ENCODE data around the gene SERPINB7.

SERPINB7 gene

DNA sequence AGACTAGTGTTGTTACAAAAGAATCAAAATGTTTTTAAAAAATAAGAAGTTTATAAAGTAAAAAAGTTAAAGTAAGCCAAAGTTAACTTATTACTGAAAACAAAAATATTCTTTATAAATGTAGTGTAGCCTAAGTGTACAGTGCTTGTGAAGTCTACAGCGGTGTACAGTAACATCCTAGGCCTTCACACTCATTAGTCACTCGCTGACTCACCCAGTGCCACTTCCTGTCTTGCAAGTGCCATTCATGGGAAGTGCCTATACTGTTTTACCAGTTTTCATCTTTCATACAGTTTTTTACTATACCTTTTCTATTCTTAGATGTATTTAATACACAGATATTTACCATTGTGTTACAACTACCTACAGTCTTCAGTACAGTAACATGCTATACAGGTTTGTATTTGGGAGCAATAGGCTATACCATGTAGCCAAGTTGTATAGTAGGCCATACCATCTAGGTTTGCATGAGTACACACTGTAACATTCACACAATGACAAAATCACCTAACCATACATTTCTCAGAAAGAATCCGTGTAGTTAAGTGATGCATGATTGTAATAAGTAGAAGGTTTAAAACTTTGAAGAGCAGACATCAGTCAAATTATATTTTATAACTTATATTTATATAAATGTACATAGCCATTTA, 13.4 kb downstream of the SERPINB7 start:
- peak; percentile 52 for DNase-seq (ENCODE audit: low spot score)

DNA sequence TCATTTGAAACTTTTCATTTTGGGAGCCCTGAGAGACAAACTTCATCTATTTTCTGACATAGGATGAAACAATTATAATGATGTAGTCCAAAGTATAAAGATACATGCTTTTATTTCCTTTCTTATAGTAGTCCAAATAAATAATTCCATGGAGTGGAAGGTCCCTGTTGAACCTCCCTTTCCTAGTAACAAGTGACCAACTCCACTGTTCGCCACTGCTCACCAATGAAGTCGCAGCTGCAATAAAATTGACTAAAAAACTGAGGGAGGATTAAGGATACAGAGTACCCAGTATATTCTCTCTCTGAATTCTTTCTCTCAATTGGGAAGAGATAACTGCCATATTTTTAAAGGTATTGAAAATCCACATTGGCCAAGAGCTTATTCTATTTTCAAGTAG, 14.1 kb downstream of the SERPINB7 start:
- DNase-seq (ENCODE audit: low spot score) = no peak

DNA sequence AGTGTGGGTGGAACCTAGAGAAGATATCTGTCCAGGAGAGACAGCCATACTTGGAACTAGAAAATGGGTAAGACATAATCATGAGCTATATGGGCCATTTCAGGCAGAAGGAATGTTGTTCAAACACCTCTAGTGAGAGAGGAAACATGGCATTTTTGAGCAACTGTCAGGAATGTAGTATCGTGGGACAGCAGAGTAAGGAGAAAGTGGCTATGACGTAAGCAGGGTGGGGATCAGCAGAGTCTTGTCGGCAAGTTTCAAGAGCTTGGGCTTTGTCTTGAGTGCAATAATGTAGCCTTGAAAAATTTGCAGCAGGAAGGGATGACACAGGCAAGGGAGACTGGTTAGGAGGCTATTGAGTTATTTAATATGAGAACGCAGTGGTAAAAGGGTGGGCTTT, 20.4 kb downstream of the SERPINB7 start:
- no peak for DNase-seq (ENCODE audit: low spot score)

DNA sequence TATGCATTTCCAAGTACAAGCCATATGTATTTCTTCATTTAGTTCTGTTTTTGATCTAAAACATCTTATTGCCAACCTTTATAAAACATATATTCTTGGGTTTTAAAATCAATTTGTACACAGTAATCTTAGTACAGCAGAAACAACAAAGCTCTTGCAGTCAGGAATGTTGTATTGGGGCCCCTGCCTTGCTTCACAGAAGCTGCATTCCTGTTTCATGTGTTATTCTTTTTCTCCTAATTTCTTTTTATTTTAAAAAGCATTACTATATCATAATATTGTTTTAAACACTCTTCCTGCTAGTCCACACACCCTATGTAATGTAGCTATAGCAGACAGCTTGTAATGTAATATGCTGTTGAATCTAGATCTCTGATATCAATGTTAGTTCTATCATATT, 24.0 kb downstream of the SERPINB7 start:
- no peak for DNase-seq (ENCODE audit: low spot score)

DNA sequence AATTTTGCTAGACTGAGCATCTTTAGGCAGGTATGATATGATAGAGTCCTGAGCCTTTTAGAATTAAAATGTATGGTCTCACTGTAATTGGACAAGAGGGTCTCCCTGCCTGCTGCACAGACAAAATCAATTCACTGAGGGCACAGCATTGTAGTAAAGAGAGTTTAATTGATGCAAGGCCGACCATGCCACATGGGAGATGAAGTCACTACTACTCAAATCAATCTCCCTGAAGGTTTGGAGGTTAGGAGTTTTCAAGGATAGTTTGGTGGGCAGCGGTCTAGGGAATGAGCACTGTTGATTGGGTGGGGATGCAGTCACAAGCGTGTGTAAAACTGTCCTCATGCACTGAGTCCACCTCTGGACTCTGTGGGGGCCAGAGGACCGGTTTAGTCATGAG, 26.1 kb downstream of the SERPINB7 start:
- DNase-seq (ENCODE audit: low spot score) = no peak

DNA sequence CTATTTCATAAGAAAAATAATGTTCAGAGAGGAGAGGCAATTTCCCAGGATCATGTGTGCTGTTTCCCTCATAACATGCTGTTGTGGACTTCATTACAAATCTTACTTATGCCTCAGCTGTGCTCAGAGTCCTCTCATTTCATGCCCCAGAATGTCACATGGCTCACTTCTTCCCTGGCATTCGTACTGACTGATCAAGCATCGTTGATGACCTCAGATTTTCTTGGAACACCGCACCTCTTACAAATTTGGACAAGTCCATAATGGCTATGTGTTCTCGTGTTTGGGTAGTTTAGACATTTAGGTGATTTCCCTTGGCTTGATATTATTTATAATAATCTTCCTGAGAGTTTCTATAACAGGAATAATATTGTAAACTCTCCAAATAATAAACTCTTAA, 32.9 kb downstream of the SERPINB7 start:
- no peak for DNase-seq (ENCODE audit: low spot score)

DNA sequence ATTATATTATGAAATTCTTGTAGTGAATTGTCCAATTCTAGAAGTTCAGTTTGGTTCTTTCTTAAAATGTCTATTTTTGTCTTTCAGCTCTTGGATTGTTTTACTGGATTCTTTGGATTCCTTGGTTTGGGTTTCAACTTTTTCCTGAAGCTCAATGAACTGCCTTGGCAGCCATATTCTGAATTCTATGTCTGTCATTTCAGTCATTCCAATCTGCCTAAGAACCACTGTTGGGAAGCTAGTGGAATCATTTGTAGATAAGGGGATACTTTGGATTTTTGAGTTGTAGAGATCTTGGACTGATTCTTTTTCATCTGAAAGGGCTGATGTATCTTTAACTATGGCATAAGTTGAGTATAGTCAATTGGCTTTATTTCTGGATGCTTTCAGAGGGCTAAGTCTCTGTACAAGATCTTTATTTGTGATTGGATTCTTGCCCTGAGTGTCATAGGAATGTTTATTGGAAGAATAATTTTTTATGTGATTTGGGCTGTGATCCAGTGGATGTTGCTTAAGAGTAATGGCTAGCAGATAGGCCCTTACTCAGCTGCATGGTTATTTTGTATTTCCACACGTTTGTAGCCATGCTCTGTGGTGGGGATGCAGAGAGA, 42.3 kb downstream of the SERPINB7 start:
- DNase-seq (ENCODE audit: low spot score) = no peak

DNA sequence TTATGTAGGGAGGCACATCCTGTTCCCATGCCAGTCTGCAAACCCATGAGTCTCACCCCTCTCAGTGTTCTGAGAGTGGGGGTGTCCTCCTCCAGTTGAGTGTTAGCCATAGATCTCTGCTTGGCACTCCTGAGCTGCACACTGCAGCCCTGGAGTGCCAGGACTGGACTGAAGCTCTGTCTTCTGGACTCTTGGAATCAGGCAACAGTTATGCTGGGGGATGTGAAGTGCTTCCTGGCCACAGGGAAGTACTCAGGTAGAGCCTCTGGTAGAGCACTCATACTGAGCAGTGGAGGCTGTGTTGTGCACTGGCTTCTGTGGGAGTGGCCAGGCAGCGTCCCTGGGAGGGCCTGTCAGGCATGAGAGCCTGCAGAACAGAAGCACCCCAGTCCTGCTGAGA, 43.0 kb downstream of the SERPINB7 start:
- no peak for DNase-seq (ENCODE audit: low spot score)

DNA sequence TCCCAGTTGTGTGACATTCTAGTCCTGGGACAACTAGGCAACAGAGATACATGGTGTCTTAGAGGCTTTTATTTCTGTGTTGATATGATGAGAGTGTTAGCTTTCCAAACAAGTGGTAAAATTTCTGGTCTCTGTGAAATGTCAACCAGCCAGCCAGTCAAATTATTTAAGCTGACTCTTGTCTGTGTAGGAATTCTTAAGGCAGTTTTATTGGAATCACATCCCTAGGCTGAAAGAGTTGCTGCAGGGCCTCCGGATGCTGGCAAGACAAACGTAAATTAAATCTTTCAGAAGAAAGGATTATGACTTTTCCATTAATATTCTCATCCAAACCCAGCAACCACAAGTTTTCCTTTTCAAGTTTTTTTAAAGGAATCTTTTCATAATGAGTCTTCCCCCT, 44.6 kb downstream of the SERPINB7 start:
- no peak for DNase-seq (ENCODE audit: low spot score)

DNA sequence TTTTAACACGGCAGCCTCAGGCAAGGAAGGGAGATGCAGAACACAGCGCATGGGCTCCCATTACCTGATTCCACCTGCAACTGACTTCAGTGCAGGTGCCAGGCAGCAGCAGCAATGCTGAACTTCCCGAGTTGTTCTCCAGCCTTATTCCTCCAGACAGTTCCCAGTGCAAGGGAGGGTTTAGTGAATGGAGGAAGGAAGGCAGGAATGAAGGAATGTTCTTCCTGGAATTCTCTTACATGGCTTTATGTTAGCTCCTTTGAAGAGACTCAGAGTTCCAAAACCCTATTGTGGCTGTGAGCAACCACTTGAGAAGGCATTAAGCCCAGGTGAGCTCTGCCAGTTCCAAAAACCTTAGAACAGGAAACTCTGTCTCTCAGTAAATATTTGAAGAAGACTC, 45.5 kb downstream of the SERPINB7 start:
- DNase-seq (ENCODE audit: low spot score) = no peak

DNA sequence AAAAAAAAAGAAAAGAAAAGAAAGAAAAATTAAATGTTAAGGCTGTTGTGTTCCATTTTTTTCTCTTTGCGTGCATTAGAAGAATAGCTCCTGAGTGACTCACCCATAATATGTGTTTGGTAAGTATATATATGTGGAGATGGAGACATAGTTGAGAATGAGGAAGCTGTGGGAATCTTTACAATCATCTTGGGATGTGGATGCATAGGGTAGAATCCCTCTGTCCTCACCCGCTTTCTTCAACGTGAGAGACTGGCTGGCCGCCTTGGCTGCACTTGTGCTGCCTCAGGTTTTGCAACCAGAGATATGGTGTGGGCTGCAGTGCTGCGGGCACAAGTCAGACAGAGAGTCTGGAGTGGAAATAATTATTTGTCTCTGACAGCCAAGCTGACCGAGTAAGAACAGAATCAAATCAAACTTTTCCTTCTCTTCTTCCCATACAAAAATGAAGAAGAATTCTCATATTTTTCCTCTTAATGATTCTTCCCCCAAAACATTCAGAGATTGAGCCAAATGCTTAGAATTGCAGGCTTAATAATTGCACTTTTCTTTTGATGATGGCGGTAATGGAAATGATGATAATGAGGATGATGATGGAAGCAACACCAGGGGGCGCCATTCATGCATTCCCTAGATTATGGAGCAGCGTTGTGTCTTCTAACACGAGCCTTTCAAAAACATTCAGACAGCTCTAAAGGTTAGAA, 48.5 kb downstream of the SERPINB7 start:
- peak; percentile 8 for DNase-seq (ENCODE audit: low spot score)

DNA sequence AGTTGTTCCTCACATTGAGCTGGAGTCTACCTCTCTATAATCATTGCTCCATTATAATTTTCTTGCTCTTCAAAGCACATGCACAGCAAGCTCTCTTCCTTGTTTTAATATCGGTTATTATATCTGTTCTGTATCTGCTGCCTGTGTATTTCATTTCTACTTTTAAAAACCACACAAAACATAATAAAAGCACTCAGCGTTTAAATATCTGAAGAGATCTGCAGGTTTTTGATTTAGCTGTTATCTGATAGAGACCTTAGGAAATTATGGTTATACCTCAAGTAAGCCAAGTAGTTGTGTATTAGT, 49.0 kb downstream of the SERPINB7 start:
- DNase-seq (ENCODE audit: low spot score) = no peak

DNA sequence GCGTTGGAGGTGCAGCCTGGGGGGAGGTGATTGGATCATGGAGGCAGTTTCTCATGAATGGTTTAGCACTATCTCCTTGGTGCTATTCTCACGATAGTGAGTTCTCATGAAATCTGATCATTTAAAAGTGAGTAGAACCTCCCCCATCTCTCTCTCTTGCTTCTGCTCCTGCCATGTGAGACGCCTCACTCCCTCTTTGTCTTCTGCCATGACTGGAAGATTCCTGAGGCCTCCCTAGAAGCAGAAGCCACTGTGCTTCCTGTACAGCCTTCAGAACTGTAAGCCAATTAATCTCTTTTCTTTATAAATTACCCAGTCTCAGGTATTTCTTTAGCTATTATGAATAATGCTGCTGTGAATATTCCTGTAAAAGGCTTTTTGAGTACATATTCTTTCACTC, 52.9 kb downstream of the SERPINB7 start:
- DNase-seq (ENCODE audit: low spot score) = no peak

DNA sequence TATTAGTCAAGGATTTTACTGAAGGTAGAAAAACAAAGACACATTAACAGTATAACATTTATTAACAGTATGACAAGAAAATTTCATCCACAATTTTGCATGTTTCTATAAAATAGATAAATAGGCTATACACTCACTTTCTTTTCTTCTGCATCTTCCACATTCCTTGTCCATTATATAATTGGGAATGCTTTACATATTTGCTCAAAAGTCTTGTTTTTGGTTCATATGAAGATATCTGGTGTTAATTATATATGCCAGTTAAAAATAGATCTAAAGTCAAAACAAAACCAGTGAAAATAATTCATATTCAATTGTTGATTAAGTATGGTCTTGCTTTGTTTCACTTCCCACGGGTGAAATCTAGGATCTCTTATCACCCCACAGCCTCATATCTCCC, 53.4 kb downstream of the SERPINB7 start:
- no peak for DNase-seq (ENCODE audit: low spot score)

DNA sequence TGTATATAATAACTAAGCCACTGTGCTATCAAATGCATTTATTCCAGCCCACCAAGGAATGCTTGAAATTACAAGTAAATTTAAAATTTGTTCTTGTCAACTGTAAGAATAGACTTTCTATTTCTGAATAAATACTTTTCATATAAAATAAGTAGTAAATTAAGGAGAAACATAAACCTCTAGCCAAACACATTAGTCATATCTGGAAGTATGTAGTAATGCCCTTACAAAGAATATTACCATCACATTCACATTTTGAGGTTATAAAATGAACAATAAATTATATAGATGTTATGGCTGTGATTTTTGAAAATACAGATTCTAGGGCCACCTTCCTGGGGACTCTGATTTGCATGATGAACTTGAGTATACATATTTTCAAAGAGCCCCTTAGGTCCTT, 54.7 kb downstream of the SERPINB7 start:
- DNase-seq (ENCODE audit: low spot score) = no peak

DNA sequence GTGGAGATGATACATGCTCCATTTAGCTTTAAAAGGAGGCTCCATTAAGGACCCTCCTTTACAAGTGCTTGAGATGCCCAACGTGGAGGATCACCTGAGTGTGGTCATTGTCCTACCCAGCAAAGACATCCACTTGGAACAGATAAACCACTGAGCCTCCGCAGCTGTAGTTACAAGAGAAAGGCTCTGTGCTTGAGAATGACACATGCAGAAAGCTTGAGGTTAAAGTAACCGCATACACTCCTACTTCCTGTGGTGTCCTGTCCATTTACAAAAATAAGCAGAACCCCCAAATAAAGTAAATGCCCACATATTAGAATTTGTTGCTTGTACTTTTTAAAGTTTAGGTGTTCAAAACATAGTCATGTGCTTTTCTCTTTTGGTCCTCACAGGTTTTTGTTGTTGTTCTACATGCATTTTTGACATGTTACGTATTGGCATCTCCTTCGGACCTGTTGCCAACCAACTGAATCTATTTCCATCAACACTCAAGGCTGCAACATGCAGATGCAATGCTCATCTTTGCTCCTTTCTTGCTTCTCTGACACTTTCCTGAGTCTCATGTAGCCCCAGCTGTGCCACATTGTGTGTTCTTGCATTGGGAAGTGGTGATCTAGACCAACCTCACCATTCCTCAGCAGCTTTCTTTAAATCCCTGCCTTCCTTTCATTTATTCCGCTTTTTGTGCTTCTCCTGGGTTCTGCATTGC, 56.0 kb downstream of the SERPINB7 start:
- no peak for DNase-seq (ENCODE audit: low spot score)

DNA sequence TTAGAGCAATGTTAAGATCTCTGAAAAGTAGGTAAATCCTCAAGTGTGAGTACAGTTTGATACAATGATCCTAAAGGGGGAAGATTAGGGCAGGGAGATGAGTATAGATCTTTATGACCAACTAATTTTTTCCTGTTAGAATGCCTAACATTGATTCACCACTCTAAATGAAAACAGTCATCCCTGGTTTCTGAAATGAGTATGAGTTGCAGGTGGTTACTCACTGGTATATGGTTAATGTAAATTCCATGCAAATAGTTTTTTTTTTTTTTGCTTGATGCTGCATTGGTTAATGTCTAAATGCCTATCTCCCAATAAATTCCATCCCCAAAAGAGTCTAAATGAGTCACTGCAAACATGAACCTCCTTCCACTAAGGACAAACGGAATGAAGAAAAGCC, 57.3 kb downstream of the SERPINB7 start:
- DNase-seq (ENCODE audit: low spot score) = no peak

DNA sequence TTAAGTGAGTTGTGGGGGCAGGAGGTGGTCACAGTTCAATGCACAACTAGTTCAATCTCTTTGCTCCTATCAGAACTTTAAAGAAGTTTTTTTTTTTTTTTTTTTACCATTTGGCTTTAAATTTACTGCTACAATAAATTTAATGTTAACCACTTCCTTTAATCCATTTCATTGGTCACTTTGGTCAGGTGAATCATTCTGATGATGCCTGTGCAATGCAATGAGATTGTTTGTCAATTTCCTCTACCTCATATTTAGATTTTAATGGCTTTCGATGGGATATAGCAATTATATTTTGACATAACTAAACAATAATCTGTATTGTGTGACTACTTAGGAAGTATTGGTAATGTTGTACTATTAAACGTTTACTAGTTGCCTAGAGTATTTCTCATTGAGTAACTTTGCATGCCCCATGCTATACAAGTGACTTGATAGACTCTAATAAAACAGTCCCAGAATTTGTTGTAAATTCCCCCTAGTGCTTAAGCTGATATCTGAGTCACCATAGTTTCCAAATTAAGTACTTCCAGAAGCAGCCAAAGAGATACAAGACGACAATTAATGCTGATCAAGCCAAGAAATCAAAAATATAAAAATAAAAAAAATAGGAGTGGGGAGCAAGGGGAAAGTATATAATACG, 59.4 kb downstream of the SERPINB7 start:
- no peak for DNase-seq (ENCODE audit: low spot score)

DNA sequence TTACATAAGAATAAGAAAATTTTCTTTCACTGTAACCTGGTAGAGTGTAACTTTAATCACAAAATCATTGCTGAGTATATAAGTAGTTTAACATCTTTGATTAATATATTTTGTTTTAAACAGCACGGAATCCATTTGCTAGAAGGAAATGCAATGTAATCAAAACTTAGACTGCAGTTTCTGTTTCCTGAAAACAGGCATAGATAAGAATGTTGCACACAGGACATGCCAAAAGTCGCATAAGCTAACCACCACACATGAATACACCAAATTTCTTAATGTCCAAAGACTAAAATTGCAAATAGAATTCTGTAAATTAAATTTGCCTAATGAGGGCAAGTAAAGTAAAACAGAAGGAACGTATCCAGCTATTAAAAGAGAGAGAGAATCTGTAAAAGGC, 61.2 kb downstream of the SERPINB7 start:
- DNase-seq (ENCODE audit: low spot score) = no peak

DNA sequence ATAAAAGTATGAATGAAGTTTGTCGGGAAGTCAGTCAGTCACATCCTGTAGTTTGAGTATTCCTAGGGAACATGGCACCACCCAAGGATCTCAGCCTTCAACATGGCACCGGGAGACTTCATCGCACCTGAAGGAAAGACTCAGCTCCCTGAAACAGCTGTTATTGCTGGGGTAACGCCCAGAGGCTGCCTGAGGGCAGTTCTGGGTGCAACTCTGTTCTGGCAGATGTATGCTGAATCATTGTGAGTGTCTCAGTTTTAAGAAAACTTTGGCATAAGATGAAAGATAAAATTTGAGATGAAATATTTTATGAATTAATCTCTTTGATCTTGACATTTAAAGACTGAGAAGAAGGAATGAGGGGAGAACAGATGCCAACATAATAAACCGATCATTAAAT, 62.4 kb downstream of the SERPINB7 start:
- DNase-seq (ENCODE audit: low spot score) = no peak

DNA sequence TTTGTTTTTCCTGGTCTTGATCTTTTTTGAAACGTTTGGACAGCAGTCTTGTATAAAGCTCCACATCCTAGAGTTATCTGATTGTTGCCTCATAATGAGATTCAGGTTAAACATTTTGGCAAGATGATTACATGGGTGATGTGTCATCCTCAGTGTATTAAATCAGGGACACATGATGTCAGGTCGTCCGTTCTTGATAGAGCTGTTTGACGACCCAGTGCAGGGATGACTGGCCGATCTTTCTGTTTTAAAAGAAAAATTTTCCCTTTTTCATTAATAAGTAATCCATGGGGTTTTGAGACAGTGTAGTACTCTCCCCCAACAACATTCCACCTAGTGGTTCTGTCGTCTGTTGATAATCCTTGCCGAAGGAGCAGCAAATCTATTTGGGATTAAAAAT, 67.8 kb downstream of the SERPINB7 start:
- DNase-seq (ENCODE audit: low spot score) = no peak

DNA sequence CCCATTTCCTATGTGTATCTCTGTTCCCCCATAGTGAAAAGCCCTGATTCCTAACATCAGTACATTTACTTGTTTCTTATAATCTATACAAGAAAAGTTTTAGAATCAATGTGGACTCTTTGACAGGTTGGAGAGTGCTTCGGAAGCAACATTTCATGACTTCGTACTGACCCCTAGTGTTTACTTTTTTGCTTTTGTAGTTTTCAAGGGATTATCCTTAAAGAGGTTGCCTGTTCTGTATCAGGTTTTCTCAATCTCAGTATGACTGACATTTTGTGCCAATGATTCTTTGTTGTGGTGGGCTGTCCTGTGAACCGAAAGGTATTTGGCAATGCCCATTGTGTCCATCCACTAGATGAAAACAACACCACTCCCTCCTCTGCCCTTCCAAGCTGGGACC, 69.0 kb downstream of the SERPINB7 start:
- peak; percentile 8 for DNase-seq (ENCODE audit: low spot score)

DNA sequence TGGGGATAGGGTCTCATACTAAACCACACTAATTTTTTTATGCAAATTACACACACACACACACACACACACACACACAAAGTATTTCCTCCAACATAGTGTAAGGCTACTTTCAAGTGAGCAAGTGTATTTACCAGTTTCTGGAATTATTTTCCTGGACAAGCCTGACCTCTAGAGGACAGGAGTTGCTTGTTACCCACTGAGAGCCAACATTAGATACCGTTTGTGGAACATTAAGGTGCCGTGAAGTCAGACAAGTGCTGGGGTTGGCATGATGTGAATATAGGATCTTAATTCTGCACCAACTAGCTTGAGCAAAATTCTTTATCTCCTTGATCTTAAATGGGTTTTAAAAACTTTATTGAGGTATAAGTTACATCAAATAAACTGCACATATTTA, 72.9 kb downstream of the SERPINB7 start:
- peak; percentile 7 for DNase-seq (ENCODE audit: low spot score)

Measured in CD4-positive, alpha-beta T cell treated with Interleukin-2 at 100 ng/mL for 4 hours (primary cell).